Measurements from ENCODE around the gene BCDIN3D. TPM values are rescaled to one million over a fixed set of nuclear protein-coding genes. Genes with fewer than 3 reads are reported as not detected.

BCDIN3D gene
- total and polyA plus RNA-seq, 4 donors, result 1.7 to 4.4 (median 2.1) TPM

GRCh38 chr12:49808686-49809380, 34.1 kb downstream of the BCDIN3D start:
- H3K27me3 ChIP-seq (ENCODE audit: control insufficient read depth in 4 of 4, insufficient read depth in 4 of 4, low read length in 3 of 4), result no peaks in the 10 kb centered on the region
- WGBS, result 85% methylated on average over 14 of the region's 14 CpGs
- H3K36me3 ChIP-seq (ENCODE audit: control insufficient read depth in 4 of 4, insufficient read depth in 3 of 4, low read depth in 1 of 4, low read length in 3 of 4), result peaks cover 4 to 9% (median 6%) of the 10 kb centered on the region in 4 donors
- H3K4me3 ChIP-seq (ENCODE audit: low read depth in 1 of 3, low read length in 3 of 3), result no peak overlapping the region
- no peak for TF ChIP-seq NR2F2 (IDR thresholded peaks at IDR 0.05)
- TF ChIP-seq RXRA (IDR thresholded peaks at IDR 0.05), result peak in 1 of 2 donors; percentile 17
- H3K4me1 ChIP-seq (ENCODE audit: control insufficient read depth in 4 of 4, insufficient read depth in 4 of 4, low read length in 3 of 4), result no peaks in the 10 kb centered on the region
- DNase-seq (ENCODE audit: low spot score), result no peak
- no peaks in the 10 kb centered on the region for H3K9me3 ChIP-seq (ENCODE audit: control insufficient read depth in 4 of 4, low read length in 3 of 4)
- H3K9ac ChIP-seq (ENCODE audit: low read depth in 1 of 2, low read length in 2 of 2), result no peak overlapping the region
- peak overlapping the region in 1 of 2 donors; percentile 33 for H3K27ac ChIP-seq (ENCODE audit: low read depth in 1 of 2, low read length in 2 of 2)

- H3K4me1 ChIP-seq (ENCODE audit: control insufficient read depth in 4 of 4, insufficient read depth in 4 of 4, low read length in 3 of 4), result no peaks in the 10 kb centered on the region
- no peaks in the 10 kb centered on the region for H3K9me3 ChIP-seq (ENCODE audit: control insufficient read depth in 4 of 4, low read length in 3 of 4)
- H3K27me3 ChIP-seq (ENCODE audit: control insufficient read depth in 4 of 4, insufficient read depth in 4 of 4, low read length in 3 of 4), result no peaks in the 10 kb centered on the region
- WGBS, result 88% methylated on average over 12 of the region's 12 CpGs
- H3K36me3 ChIP-seq (ENCODE audit: control insufficient read depth in 4 of 4, insufficient read depth in 3 of 4, low read depth in 1 of 4, low read length in 3 of 4), result peaks cover 5 to 10% (median 8%) of the 10 kb centered on the region in 4 donors
- H3K9ac ChIP-seq (ENCODE audit: low read depth in 1 of 2, low read length in 2 of 2), result no peak overlapping the region
- no peak for DNase-seq (ENCODE audit: low spot score)
- H3K27ac ChIP-seq (ENCODE audit: low read depth in 1 of 2, low read length in 2 of 2), result no peak overlapping the region
- no peak overlapping the region for H3K4me3 ChIP-seq (ENCODE audit: low read depth in 1 of 3, low read length in 3 of 3)
- TF ChIP-seq TAF1 (conservative IDR thresholded peaks at IDR 0.05), result no peak
- TF ChIP-seq YY1 (IDR thresholded peaks at IDR 0.05), result no peak
These were observed 34.8 kb downstream of the BCDIN3D start for GRCh38 chr12:49807991-49808580.

- Histone ChIP-seq H3K27me3 (ENCODE audit: control insufficient read depth in 4 of 4, insufficient read depth in 4 of 4, low read length in 3 of 4) (no peaks in the 10 kb centered on the region), H3K4me3 (ENCODE audit: low read depth in 1 of 3, low read length in 3 of 3) (no peak overlapping the region), H3K9me3 (ENCODE audit: control insufficient read depth in 4 of 4, low read length in 3 of 4) (no peaks in the 10 kb centered on the region), H3K4me1 (ENCODE audit: control insufficient read depth in 4 of 4, insufficient read depth in 4 of 4, low read length in 3 of 4) (no peaks in the 10 kb centered on the region), H3K36me3 (ENCODE audit: control insufficient read depth in 4 of 4, insufficient read depth in 3 of 4, low read depth in 1 of 4, low read length in 3 of 4) (peaks cover 5 to 14% (median 9%) of the 10 kb centered on the region in 4 donors), H3K9ac (ENCODE audit: low read depth in 1 of 2, low read length in 2 of 2) (no peak overlapping the region), H3K27ac (ENCODE audit: low read depth in 1 of 2, low read length in 2 of 2) (no peak overlapping the region)
- DNase-seq (ENCODE audit: low spot score), result no peak
- WGBS, result 95% methylated on average over 7 of the region's 7 CpGs
- TF ChIP-seq CTCF (IDR thresholded peaks at IDR 0.05; ENCODE audit: low read depth, low read length, missing input control) (no peak), MAX (IDR thresholded peaks at IDR 0.05) (no peak), NR2F2 (IDR thresholded peaks at IDR 0.05) (no peak), ATF3 (IDR thresholded peaks at IDR 0.05) (no peak), HNF4G (IDR thresholded peaks at IDR 0.05) (no peak), YY1 (IDR thresholded peaks at IDR 0.05) (no peak), FOXA1 (IDR thresholded peaks at IDR 0.05) (no peak), REST (IDR thresholded peaks at IDR 0.05) (no peak), JUND (IDR thresholded peaks at IDR 0.05) (no peak), EGR1 (IDR thresholded peaks at IDR 0.05; ENCODE audit: low read depth in 2 of 2) (no peak), GABPA (IDR thresholded peaks at IDR 0.05 in 1 of 2, conservative IDR thresholded peaks at IDR 0.05 in 1 of 2) (no peak), SP1 (IDR thresholded peaks at IDR 0.05) (no peak), RXRA (IDR thresholded peaks at IDR 0.05) (no peak), HNF4A (conservative IDR thresholded peaks at IDR 0.05) (no peak), RAD21 (IDR thresholded peaks at IDR 0.05) (no peak), ZBTB33 (IDR thresholded peaks at IDR 0.05) (no peak), FOXA2 (IDR thresholded peaks at IDR 0.05) (no peak), TAF1 (conservative IDR thresholded peaks at IDR 0.05) (no peak)
These were observed 36.0 kb downstream of the BCDIN3D start for GRCh38 chr12:49806877-49807276.
